ENCODE measurements around the gene FTO. TPM values are rescaled to one million over a fixed set of nuclear protein-coding genes. Genes with fewer than 3 reads are reported as not detected.

FTO gene
- total RNA-seq, 4 donors from 2014 or later, result 102 to 138 (median 130) TPM

- no peaks in the 10 kb centered on the region for H3K4me1 ChIP-seq
- ATAC-seq, result no peak
- peaks cover 12% of the 10 kb centered on the region for H3K27me3 ChIP-seq
- TF ChIP-seq POLR2AphosphoS5 (IDR thresholded peaks at IDR 0.05), result no peak
- TF ChIP-seq POLR2A (IDR thresholded peaks at IDR 0.05), result no peak
- no peak for TF ChIP-seq CTCF (IDR thresholded peaks at IDR 0.05)
- TF ChIP-seq EP300 (IDR thresholded peaks at IDR 0.05), result no peak
- H3K9me3 ChIP-seq, result no peaks in the 10 kb centered on the region
- no peak overlapping the region for H3K4me3 ChIP-seq
- no peaks in the 10 kb centered on the region for H3K36me3 ChIP-seq
- 80% methylated on average over 5 of the region's 6 CpGs for WGBS, 2 donors (ENCODE audit: low coverage in 1 of 2)
- H3K27ac ChIP-seq, result no peak overlapping the region
Observed at GRCh38 chr16:54159490-54160080, 455.6 kb downstream of the FTO start.

GRCh38 chr16:54160252-54160860 lies 456.4 kb downstream of the FTO start:
- TF ChIP-seq POLR2A (IDR thresholded peaks at IDR 0.05), result no peak
- no peak for TF ChIP-seq CTCF (IDR thresholded peaks at IDR 0.05)
- no peak for TF ChIP-seq EP300 (IDR thresholded peaks at IDR 0.05)
- no peak for TF ChIP-seq POLR2AphosphoS5 (IDR thresholded peaks at IDR 0.05)
- H3K27ac ChIP-seq, result no peak overlapping the region
- no peaks in the 10 kb centered on the region for H3K36me3 ChIP-seq
- peaks cover 19% of the 10 kb centered on the region for H3K27me3 ChIP-seq
- H3K4me1 ChIP-seq, result no peaks in the 10 kb centered on the region
- WGBS, 2 donors (ENCODE audit: low coverage in 1 of 2), result 69 to 80% methylated on average over 1 to 3 of the region's 7 CpGs
- H3K4me3 ChIP-seq, result no peak overlapping the region
- no peak for ATAC-seq
- no peaks in the 10 kb centered on the region for H3K9me3 ChIP-seq

- no peaks in the 10 kb centered on the region for H3K36me3 ChIP-seq
- TF ChIP-seq POLR2AphosphoS5 (IDR thresholded peaks at IDR 0.05) (no peak), POLR2A (IDR thresholded peaks at IDR 0.05) (no peak), EP300 (IDR thresholded peaks at IDR 0.05) (no peak), CTCF (IDR thresholded peaks at IDR 0.05) (no peak)
- no peak overlapping the region for H3K27ac ChIP-seq
- H3K4me3 ChIP-seq, result no peak overlapping the region
- peaks cover 20% of the 10 kb centered on the region for H3K27me3 ChIP-seq
- no peaks in the 10 kb centered on the region for H3K9me3 ChIP-seq
- ATAC-seq, result no peak
- H3K4me1 ChIP-seq, result no peaks in the 10 kb centered on the region
- 70 to 71% methylated on average over 14 to 17 of the region's 19 CpGs for WGBS, 2 donors (ENCODE audit: low coverage in 1 of 2)
Observed at GRCh38 chr16:54160939-54161897, 457.3 kb downstream of the FTO start.

GRCh38 chr16:54163197-54163843 lies 459.4 kb downstream of the FTO start:
- Histone ChIP-seq H3K9me3 (no peaks in the 10 kb centered on the region), H3K27ac (no peak overlapping the region), H3K27me3 (peaks cover 20% of the 10 kb centered on the region), H3K4me1 (no peaks in the 10 kb centered on the region), H3K36me3 (no peaks in the 10 kb centered on the region), H3K4me3 (no peak overlapping the region)
- no peak for ATAC-seq
- 96 to 100% methylated on average over 1 to 4 of the region's 10 CpGs for WGBS, 2 donors (ENCODE audit: low coverage in 1 of 2)
- TF ChIP-seq EP300 (IDR thresholded peaks at IDR 0.05) (no peak), POLR2A (IDR thresholded peaks at IDR 0.05) (no peak), CTCF (IDR thresholded peaks at IDR 0.05) (no peak), POLR2AphosphoS5 (IDR thresholded peaks at IDR 0.05) (no peak)
